Upper lobe of left lung (tissue), 4 donors: ENCODE results near the gene TFB1M.

Source experiments
- EP300 ChIP-seq, 4 donors: sonication (generic); formaldehyde crosslinking; IDR thresholded peaks; one replicate each; pipeline ENCODE4 v1.5.1; 2017; ENCODE audit warnings: antibody characterized with exemption in 4 of 4, control low read depth in 2 of 4
- POLR2A ChIP-seq, 4 donors: fragments of 450-650 bp; IDR thresholded peaks; one replicate each; pipeline ENCODE4 v1.5.1; 2016 to 2017; ENCODE audit warnings: antibody characterized with exemption in 4 of 4, mild to moderate bottlenecking in 2 of 4
- POLR2AphosphoS5 ChIP-seq, 2 donors: sonication (generic); formaldehyde crosslinking; IDR thresholded peaks; one replicate each; pipeline ENCODE4 v1.5.1; 2017; ENCODE audit warnings: antibody characterized with exemption in 2 of 2
- TF ChIP-seq, protein P1 (sequence below), 6 experiments: fragments of 450-650 bp in 4 of 6; fragments of 200-600 bp in 2 of 6; sonication (generic) in 2 of 6; IDR thresholded peaks; one replicate each; pipeline ENCODE4 v1.5.1; 2016 to 2019; ENCODE audit warnings: antibody characterized with exemption in 6 of 6

DNA sequence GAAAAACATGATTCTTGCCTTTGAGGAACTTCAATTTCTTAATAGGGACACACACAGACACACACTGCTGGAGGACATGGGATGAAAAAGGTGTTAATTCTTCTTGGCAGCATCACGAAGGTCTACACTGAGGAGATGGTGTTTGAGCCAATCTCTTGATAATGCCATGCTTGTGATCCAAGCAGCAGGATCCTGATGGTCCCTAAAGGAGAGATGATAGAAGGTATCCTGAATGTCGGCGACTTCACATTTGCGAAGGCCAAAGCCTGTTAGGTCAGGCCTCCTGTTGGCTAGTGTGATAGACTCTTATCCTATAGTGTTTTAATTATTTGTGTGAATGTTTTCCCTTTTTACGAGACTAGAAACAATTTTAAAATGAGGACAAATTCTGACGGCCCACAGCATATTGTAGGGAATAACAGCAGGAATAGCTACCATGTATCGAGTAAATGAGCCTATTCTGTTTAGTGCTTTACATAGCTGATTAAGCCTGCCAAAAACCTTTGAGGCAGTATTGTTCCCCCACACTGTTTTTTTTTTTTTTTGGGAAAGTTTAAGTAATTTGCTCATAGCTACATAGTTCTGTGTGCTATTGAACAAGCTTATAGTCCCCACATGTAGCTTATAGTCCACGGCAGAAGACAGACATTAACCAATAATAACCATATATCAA, 15.3 kb upstream of the TFB1M start:
- TF ChIP-seq, protein P1, sequence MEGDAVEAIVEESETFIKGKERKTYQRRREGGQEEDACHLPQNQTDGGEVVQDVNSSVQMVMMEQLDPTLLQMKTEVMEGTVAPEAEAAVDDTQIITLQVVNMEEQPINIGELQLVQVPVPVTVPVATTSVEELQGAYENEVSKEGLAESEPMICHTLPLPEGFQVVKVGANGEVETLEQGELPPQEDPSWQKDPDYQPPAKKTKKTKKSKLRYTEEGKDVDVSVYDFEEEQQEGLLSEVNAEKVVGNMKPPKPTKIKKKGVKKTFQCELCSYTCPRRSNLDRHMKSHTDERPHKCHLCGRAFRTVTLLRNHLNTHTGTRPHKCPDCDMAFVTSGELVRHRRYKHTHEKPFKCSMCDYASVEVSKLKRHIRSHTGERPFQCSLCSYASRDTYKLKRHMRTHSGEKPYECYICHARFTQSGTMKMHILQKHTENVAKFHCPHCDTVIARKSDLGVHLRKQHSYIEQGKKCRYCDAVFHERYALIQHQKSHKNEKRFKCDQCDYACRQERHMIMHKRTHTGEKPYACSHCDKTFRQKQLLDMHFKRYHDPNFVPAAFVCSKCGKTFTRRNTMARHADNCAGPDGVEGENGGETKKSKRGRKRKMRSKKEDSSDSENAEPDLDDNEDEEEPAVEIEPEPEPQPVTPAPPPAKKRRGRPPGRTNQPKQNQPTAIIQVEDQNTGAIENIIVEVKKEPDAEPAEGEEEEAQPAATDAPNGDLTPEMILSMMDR (IDR thresholded peaks at IDR 0.05), result no peak
- no peak for TF ChIP-seq POLR2AphosphoS5 (IDR thresholded peaks at IDR 0.05)
- TF ChIP-seq POLR2A (IDR thresholded peaks at IDR 0.05), result no peak
- TF ChIP-seq EP300 (IDR thresholded peaks at IDR 0.05), result no peak
